Liver (tissue), 3 donors: Measurements from ENCODE around the gene GTSE1.

ENCODE experiments used
- ATF3 ChIP-seq: IDR thresholded peaks from 2 replicates; pipeline ENCODE4 v1.6.1; 2016; ENCODE audit warnings: antibody characterized with exemption
- EGR1 ChIP-seq, 2 donors: IDR thresholded peaks; 2 replicates each; pipeline ENCODE4 v1.6.1; 2016 to 2018; ENCODE audit warnings: antibody characterized with exemption in 2 of 2, low read depth in 2 of 2
- NR2F2 ChIP-seq: IDR thresholded peaks from 2 replicates; pipeline ENCODE4 v1.6.1; 2016; ENCODE audit warnings: antibody characterized with exemption
- RAD21 ChIP-seq, 2 donors: IDR thresholded peaks; 2 replicates each; pipeline ENCODE4 v1.6.1; 2016; ENCODE audit warnings: antibody characterized with exemption in 2 of 2, mild to moderate bottlenecking in 2 of 2
- REST ChIP-seq: IDR thresholded peaks from 2 replicates; pipeline ENCODE4 v1.6.1; 2016; ENCODE audit warnings: antibody characterized with exemption, mild to moderate bottlenecking
- RXRA ChIP-seq, 2 donors: IDR thresholded peaks; 2 replicates each; pipeline ENCODE4 v1.6.1; 2017 to 2018; ENCODE audit warnings: antibody characterized with exemption in 2 of 2, mild to moderate bottlenecking in 1 of 2
- SP1 ChIP-seq: IDR thresholded peaks from 2 replicates; pipeline ENCODE4 v1.6.1; 2018; ENCODE audit warnings: antibody characterized with exemption, mild to moderate bottlenecking
- TAF1 ChIP-seq: conservative IDR thresholded peaks from 2 replicates; pipeline ENCODE4 v1.6.1; 2016; ENCODE audit warnings: antibody characterized with exemption, mild to moderate bottlenecking
- YY1 ChIP-seq: IDR thresholded peaks from 2 replicates; pipeline ENCODE4 v1.6.1; 2016; ENCODE audit warnings: antibody characterized with exemption, mild to moderate bottlenecking
- TF ChIP-seq, protein P1 (sequence below): fragments of 150-350 bp; IDR thresholded peaks from 2 replicates; pipeline ENCODE4 v1.5.1; 2017; ENCODE audit warnings: improper control_type of control experiment, low read depth, low read length; ENCODE audit not compliant: missing input control
- TF ChIP-seq, protein P2 (sequence below): IDR thresholded peaks from 2 replicates; pipeline ENCODE4 v1.6.1; 2016; ENCODE audit warnings: antibody characterized with exemption
- TF ChIP-seq, protein P3 (sequence below): IDR thresholded peaks from 2 replicates; pipeline ENCODE4 v1.6.1; 2016; ENCODE audit warnings: antibody characterized with exemption
- donor health status: healthy.
- donor health status: healthy.

- TF ChIP-seq, protein P1, sequence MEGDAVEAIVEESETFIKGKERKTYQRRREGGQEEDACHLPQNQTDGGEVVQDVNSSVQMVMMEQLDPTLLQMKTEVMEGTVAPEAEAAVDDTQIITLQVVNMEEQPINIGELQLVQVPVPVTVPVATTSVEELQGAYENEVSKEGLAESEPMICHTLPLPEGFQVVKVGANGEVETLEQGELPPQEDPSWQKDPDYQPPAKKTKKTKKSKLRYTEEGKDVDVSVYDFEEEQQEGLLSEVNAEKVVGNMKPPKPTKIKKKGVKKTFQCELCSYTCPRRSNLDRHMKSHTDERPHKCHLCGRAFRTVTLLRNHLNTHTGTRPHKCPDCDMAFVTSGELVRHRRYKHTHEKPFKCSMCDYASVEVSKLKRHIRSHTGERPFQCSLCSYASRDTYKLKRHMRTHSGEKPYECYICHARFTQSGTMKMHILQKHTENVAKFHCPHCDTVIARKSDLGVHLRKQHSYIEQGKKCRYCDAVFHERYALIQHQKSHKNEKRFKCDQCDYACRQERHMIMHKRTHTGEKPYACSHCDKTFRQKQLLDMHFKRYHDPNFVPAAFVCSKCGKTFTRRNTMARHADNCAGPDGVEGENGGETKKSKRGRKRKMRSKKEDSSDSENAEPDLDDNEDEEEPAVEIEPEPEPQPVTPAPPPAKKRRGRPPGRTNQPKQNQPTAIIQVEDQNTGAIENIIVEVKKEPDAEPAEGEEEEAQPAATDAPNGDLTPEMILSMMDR: no peak
- no peak for TF ChIP-seq ATF3
- no peak for TF ChIP-seq NR2F2
- TF ChIP-seq REST: no peak
- TF ChIP-seq, protein P2, sequence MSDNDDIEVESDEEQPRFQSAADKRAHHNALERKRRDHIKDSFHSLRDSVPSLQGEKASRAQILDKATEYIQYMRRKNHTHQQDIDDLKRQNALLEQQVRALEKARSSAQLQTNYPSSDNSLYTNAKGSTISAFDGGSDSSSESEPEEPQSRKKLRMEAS: no peak
- no peak for TF ChIP-seq TAF1
- no peak for TF ChIP-seq EGR1 (IDR thresholded peaks at IDR 0.05; ENCODE audit: low read depth in 2 of 2)
- peak; percentile 74 for TF ChIP-seq SP1
- peak in 1 of 2 donors; percentile 8 for TF ChIP-seq RAD21 (IDR thresholded peaks at IDR 0.05)
- TF ChIP-seq RXRA (IDR thresholded peaks at IDR 0.05): peak in 1 of 2 donors; percentile 4
- TF ChIP-seq, protein P3, sequence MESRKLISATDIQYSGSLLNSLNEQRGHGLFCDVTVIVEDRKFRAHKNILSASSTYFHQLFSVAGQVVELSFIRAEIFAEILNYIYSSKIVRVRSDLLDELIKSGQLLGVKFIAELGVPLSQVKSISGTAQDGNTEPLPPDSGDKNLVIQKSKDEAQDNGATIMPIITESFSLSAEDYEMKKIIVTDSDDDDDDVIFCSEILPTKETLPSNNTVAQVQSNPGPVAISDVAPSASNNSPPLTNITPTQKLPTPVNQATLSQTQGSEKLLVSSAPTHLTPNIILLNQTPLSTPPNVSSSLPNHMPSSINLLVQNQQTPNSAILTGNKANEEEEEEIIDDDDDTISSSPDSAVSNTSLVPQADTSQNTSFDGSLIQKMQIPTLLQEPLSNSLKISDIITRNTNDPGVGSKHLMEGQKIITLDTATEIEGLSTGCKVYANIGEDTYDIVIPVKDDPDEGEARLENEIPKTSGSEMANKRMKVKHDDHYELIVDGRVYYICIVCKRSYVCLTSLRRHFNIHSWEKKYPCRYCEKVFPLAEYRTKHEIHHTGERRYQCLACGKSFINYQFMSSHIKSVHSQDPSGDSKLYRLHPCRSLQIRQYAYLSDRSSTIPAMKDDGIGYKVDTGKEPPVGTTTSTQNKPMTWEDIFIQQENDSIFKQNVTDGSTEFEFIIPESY: no peak
- TF ChIP-seq YY1: peak; percentile 81
Measured at GRCh38 chr22:46379066-46379930, 82.6 kb downstream of the GTSE1 start.
